HepG2 (cell line): ENCODE results near the gene RAX. TPM values are rescaled to one million over a fixed set of nuclear protein-coding genes. Genes with fewer than 3 reads are reported as not detected.

Source experiments
- ATAC-seq: fragments of 200-7000 bp; cut with Tn5 transposase; 3 replicates; pipeline ENCODE4 v1.9.1; 2020; ENCODE audit warnings: mild to moderate bottlenecking, moderate library complexity
- BruUV-seq: library from RNA; stranded (reverse); fragments of 400-500 nt; replicated peaks from 2 replicates; lab custom pipeline; 2021; lab: Mats Ljungman, UMichigan
- CTCF ChIA-PET: fragments of 300-600 bp; formaldehyde crosslinking; extraction: SDS; loops from one replicate; lab custom pipeline; 2021; ENCODE audit warnings: low total read pairs, inconsistent platforms, low intra/inter-chr PET ratio; lab: Yijun Ruan, JAX
- POLR2A ChIA-PET: fragments of 350-600 bp; sonication (Branson Sonifier 250); formaldehyde crosslinking; loops from one replicate; lab custom pipeline; 2020; ENCODE audit warnings: antibody characterized with exemption, inconsistent platforms; lab: Yijun Ruan, JAX
- DNase-seq: peaks from one replicate; pipeline ENCODE4 v3.0.0-alpha.2; 2015; ENCODE audit warnings: low spot score
- FAIRE-seq: peaks from 3 replicates; lab custom pipeline; 2011; peaks lifted over from hg19 to GRCh38; lab: Jason Lieb, UNC
- H2AFZ ChIP-seq: one replicate; pipeline ENCODE4 v1.6.1; 2011; ENCODE audit warnings: low read length, inconsistent platforms
- H3K27ac ChIP-seq: fragments of 300-600 bp; 3 replicates; pipeline ENCODE4 v1.8.0; 2011; ENCODE audit warnings: mixed run types, mild to moderate bottlenecking, mixed read lengths, low read length, inconsistent platforms; ENCODE audit not compliant: insufficient read depth; ENCODE audit errors: extremely low read length
- H3K27me3 ChIP-seq, 2 experiments: fragments of 200-600 bp in 1 of 2; 2 replicates in 1 of 2; 3 replicates in 1 of 2; pipeline versions ENCODE4 v1.6.0 to v1.8.0; 2011; ENCODE audit warnings: low read length in 2 of 2, mild to moderate bottlenecking in 2 of 2, moderate library complexity in 2 of 2, inconsistent platforms in 1 of 2; ENCODE audit not compliant: insufficient read depth in 2 of 2, control insufficient read depth in 1 of 2
- H3K36me3 ChIP-seq, 2 experiments: fragments of 200-600 bp in 1 of 2; replicated peaks in 1 of 2; 2 replicates in 1 of 2; 3 replicates in 1 of 2; pipeline versions ENCODE4 v1.5.1 to v1.8.0; 2011; ENCODE audit warnings: low read length in 2 of 2, inconsistent platforms in 1 of 2; ENCODE audit not compliant: insufficient read depth in 2 of 2, control insufficient read depth in 1 of 2
- H3K4me1 ChIP-seq: 2 replicates; pipeline ENCODE4 v1.5.1; 2012; ENCODE audit warnings: low read length, inconsistent platforms; ENCODE audit not compliant: insufficient read depth
- H3K4me2 ChIP-seq: 2 replicates; pipeline ENCODE4 v1.6.0; 2011; ENCODE audit warnings: low read depth, low read length, inconsistent platforms
- H3K4me3 ChIP-seq, 3 experiments: fragments of 200-600 bp in 1 of 3; sonication (generic), shearing (Covaris generic) in 1 of 3; replicated peaks in 1 of 3; 2 replicates each; pipeline ENCODE4 v1.5.1; 2011 to 2016; ENCODE audit warnings: low read length in 3 of 3, inconsistent platforms in 2 of 3, low read depth in 2 of 3, mild to moderate bottlenecking in 2 of 3, control low read depth in 1 of 3, mixed read lengths in 1 of 3; ENCODE audit not compliant: insufficient read depth in 1 of 3
- H3K79me2 ChIP-seq: one replicate; pipeline ENCODE4 v1.6.1; 2011; ENCODE audit warnings: low read length, inconsistent platforms; ENCODE audit not compliant: insufficient read depth
- H3K9ac ChIP-seq: 2 replicates; pipeline ENCODE4 v1.6.0; 2011; ENCODE audit warnings: mild to moderate bottlenecking, low read depth, low read length, inconsistent platforms; ENCODE audit not compliant: insufficient read depth
- H3K9me3 ChIP-seq: 2 replicates; pipeline ENCODE4 v1.5.1; 2012; ENCODE audit warnings: mild to moderate bottlenecking, low read length
- H4K20me1 ChIP-seq: 2 replicates; pipeline ENCODE4 v1.6.0; 2011; ENCODE audit warnings: inconsistent platforms, mild to moderate bottlenecking, low read length, moderate library complexity; ENCODE audit not compliant: insufficient read depth
- CEBPB ChIP-seq: IDR thresholded peaks from 2 replicates; pipeline ENCODE4 v1.6.1; 2011; ENCODE audit warnings: low read depth, low read length, improper control_type of control experiment, borderline replicate concordance
- FOXC1 ChIP-seq: sonication (generic); formaldehyde crosslinking; IDR thresholded peaks from 2 replicates; pipeline ENCODE4 v1.8.0; 2022; ENCODE audit warnings: mild to moderate bottlenecking, missing genetic modification reagents, borderline replicate concordance
- ISL2 ChIP-seq: sonication (generic); formaldehyde crosslinking; IDR thresholded peaks from 2 replicates; pipeline ENCODE4 v1.5.0; 2020; ENCODE audit warnings: missing genetic modification reagents
- ISX ChIP-seq: sonication (generic); formaldehyde crosslinking; conservative IDR thresholded peaks from 2 replicates; pipeline ENCODE4 v1.5.0; 2020; ENCODE audit warnings: missing genetic modification reagents
- MED8 ChIP-seq: sonication (generic); formaldehyde crosslinking; IDR thresholded peaks from 2 replicates; pipeline ENCODE4 v1.8.1; 2023; ENCODE audit warnings: mild to moderate bottlenecking, missing genetic modification reagents; ENCODE audit not compliant: insufficient replicate concordance
- MXD1 ChIP-seq: sonication (generic); formaldehyde crosslinking; IDR thresholded peaks from 2 replicates; pipeline ENCODE4 v1.4.0; 2020; ENCODE audit warnings: mild to moderate bottlenecking, missing genetic modification reagents
- NR0B2 ChIP-seq: sonication (generic); formaldehyde crosslinking; IDR thresholded peaks from 2 replicates; pipeline ENCODE4 v1.4.0; 2020; ENCODE audit warnings: mild to moderate bottlenecking, missing genetic modification reagents
- PHF8 ChIP-seq: sonication (generic); formaldehyde crosslinking; IDR thresholded peaks from 2 replicates; pipeline ENCODE4 v1.5.0; 2020; ENCODE audit warnings: missing genetic modification reagents
- POGZ ChIP-seq: sonication (generic); formaldehyde crosslinking; IDR thresholded peaks from 2 replicates; pipeline ENCODE4 v1.4.0; 2020; ENCODE audit warnings: mild to moderate bottlenecking, missing genetic modification reagents
- RFX3 ChIP-seq: IDR thresholded peaks from 2 replicates; pipeline ENCODE4 v1.6.1; 2016; ENCODE audit warnings: missing biosample characterization, missing genetic modification reagents
- RFXANK ChIP-seq: IDR thresholded peaks from 2 replicates; pipeline ENCODE4 v1.6.1; 2016
- SOX6 ChIP-seq, 2 experiments: fragments of 450-650 bp in 1 of 2; sonication (generic) in 1 of 2; formaldehyde crosslinking in 1 of 2; IDR thresholded peaks; 2 replicates each; pipeline versions ENCODE4 v1.4.0 to v1.6.1; 2017 to 2020; ENCODE audit warnings: antibody characterized with exemption in 1 of 2, mild to moderate bottlenecking in 1 of 2, missing genetic modification reagents in 1 of 2
- TEF ChIP-seq: sonication (generic); formaldehyde crosslinking; IDR thresholded peaks from 2 replicates; pipeline ENCODE4 v1.5.0; 2020; ENCODE audit warnings: missing genetic modification reagents
- ZFP90 ChIP-seq: sonication (generic); formaldehyde crosslinking; IDR thresholded peaks from 2 replicates; pipeline ENCODE4 v1.8.0; 2022; ENCODE audit warnings: missing genetic modification reagents, mild to moderate bottlenecking, inconsistent platforms, borderline replicate concordance
- ZIK1 ChIP-seq: sonication (generic); formaldehyde crosslinking; IDR thresholded peaks from 2 replicates; pipeline ENCODE4 v1.5.0; 2020; ENCODE audit warnings: mild to moderate bottlenecking, low read depth, missing genetic modification reagents, borderline replicate concordance
- ZNF660 ChIP-seq: sonication (generic); formaldehyde crosslinking; IDR thresholded peaks from 2 replicates; pipeline ENCODE4 v1.5.1; 2020; ENCODE audit warnings: mild to moderate bottlenecking, low read depth, missing genetic modification reagents, borderline replicate concordance
- ZSCAN9 ChIP-seq: IDR thresholded peaks from 2 replicates; pipeline ENCODE4 v1.6.1; 2016; ENCODE audit warnings: borderline replicate concordance
- WGBS: methylation state at CpG from one replicate; pipeline ENCODE4 v1.1.6; 2017; ENCODE audit warnings: low lambda C conversion rate; 5-methylcytosine and 5-hydroxymethylcytosine counted together
- in situ Hi-C: cut with HindIII; loops from 2 replicates; pipeline ENCODE4 v1.10.0; 2017; ENCODE audit warnings: low pct_unique_long_range_greater_than_20kb; ENCODE audit not compliant: extremely low pct_ligation_motif_present
- intact Hi-C: fragments of 100-400 bp; cut with micrococcal nuclease; formaldehyde crosslinking; loops from one replicate; pipeline ENCODE4 v1.10.0; 2022; ENCODE audit not compliant: unreplicated experiment
- polyA plus RNA-seq, 8 experiments: library from polyadenylated mRNA; depleted of rRNA in 3 of 8; stranded (reverse) in 7 of 8; unstranded in 1 of 8; fragments of >200 nt; fragmentation: Illumina TruSeq in 4 of 8; extraction: Trizol in 4 of 8; gene quantifications; 2 replicates each; pipeline versions ENCODE4 v1.2.1 to v1.2.3, GENCODE V29; 2011 to 2016; ENCODE audit warnings: low read depth in 4 of 8, missing spikeins in 1 of 8, mixed read lengths in 1 of 8; ENCODE audit not compliant: insufficient read depth in 1 of 8
- total RNA-seq, 5 experiments: library from RNA; depleted of rRNA; stranded (reverse); fragments of >200 nt; fragmentation: Illumina TruSeq; extraction: Trizol; gene quantifications; 2 replicates each; pipeline ENCODE4 v1.2.3, GENCODE V29; 2016; ENCODE audit warnings: low read depth in 1 of 5

RAX gene
- total and polyA plus RNA-seq, 2 of the 13 experiments (the other 11 are each of a cell fraction or from before 2014, with no cell fraction given) = not detected

GRCh38 chr18:59265246-59265973 is 7.8 kb downstream of the RAX start:
- no peak for DNase-seq
- ATAC-seq = no peak
- FAIRE-seq = no peak
- H3K4me2 ChIP-seq = no peak overlapping the region
- TF ChIP-seq RFXANK (CRISPR knock-in tag) = no peak
- TF ChIP-seq ZNF660 (CRISPR knock-in tag) = no peak
- TF ChIP-seq SOX6 (IDR thresholded peaks at IDR 0.05) = no peak
- TF ChIP-seq SOX6 (CRISPR knock-in tag; IDR thresholded peaks at IDR 0.05) = no peak
- TF ChIP-seq FOXC1 (CRISPR knock-in tag) = no peak
- TF ChIP-seq CEBPB = peak; percentile 9; the same call in 1 of the 2 replicates
- no peak for TF ChIP-seq ZIK1 (CRISPR knock-in tag)
- H3K79me2 ChIP-seq = no peaks in the 10 kb centered on the region
- peaks cover 8 to 60% of the 10 kb centered on the region in 2 experiments for H3K27me3 ChIP-seq
- no peak overlapping the region for H3K9ac ChIP-seq
- BruUV-seq = no TSS peak
- no peak overlapping the region for H3K4me3 ChIP-seq
- CTCF ChIA-PET = no interaction called here
- H2AFZ ChIP-seq = no peak overlapping the region
- 42% methylated on average over 29 of the region's 38 CpGs for WGBS
- no peaks in the 10 kb centered on the region for H3K4me1 ChIP-seq
- no peaks in the 10 kb centered on the region for H4K20me1 ChIP-seq
- POLR2A ChIA-PET = no interaction called here
- H3K9me3 ChIP-seq = no peaks in the 10 kb centered on the region
- no peaks in the 10 kb centered on the region for H3K36me3 ChIP-seq
- intact Hi-C loops (no loop called here), in situ Hi-C loops (loop anchor here (10.0 kb wide), 1 partner anchor 181 kb away; no protein-coding TSS in a partner anchor)
- H3K27ac ChIP-seq = no peak overlapping the region

GRCh38 chr18:59264651-59265245 is 8.5 kb downstream of the RAX start:
- no peak overlapping the region for H3K4me3 ChIP-seq
- no peak overlapping the region for H3K9ac ChIP-seq
- FAIRE-seq (no peak), DNase-seq (no peak), ATAC-seq (no peak)
- H3K27me3 ChIP-seq = peaks cover 8 to 54% of the 10 kb centered on the region in 2 experiments
- H3K27ac ChIP-seq = no peak overlapping the region
- in situ Hi-C loops = loop anchor here (10.0 kb wide), 1 partner anchor 180 kb away; no protein-coding TSS in a partner anchor
- H3K9me3 ChIP-seq = no peaks in the 10 kb centered on the region
- no peaks in the 10 kb centered on the region for H3K36me3 ChIP-seq
- WGBS = 76% methylated on average over 31 of the region's 41 CpGs
- no peaks in the 10 kb centered on the region for H4K20me1 ChIP-seq
- H2AFZ ChIP-seq = no peak overlapping the region
- CTCF ChIA-PET = no interaction called here
- no peaks in the 10 kb centered on the region for H3K4me1 ChIP-seq
- no peaks in the 10 kb centered on the region for H3K79me2 ChIP-seq
- POLR2A ChIA-PET = no interaction called here
- BruUV-seq = no TSS peak
- intact Hi-C loops = no loop called here
- H3K4me2 ChIP-seq = no peak overlapping the region
- TF ChIP-seq MED8 (CRISPR knock-in tag) (no peak), RFX3 (CRISPR knock-in tag) (no peak), ISL2 (no peak), ZSCAN9 (CRISPR knock-in tag) (no peak), POGZ (CRISPR knock-in tag) (no peak), NR0B2 (CRISPR knock-in tag) (no peak), ZFP90 (CRISPR knock-in tag) (no peak), MXD1 (CRISPR knock-in tag) (no peak), ISX (CRISPR knock-in tag) (no peak), TEF (no peak), PHF8 (CRISPR knock-in tag) (no peak)
